Mesothelial cell of epicardium (in vitro differentiated cells): ENCODE data around the gene CHAC2. TPM values are rescaled to one million over a fixed set of nuclear protein-coding genes. Genes with fewer than 3 reads are reported as not detected.
"Not testable (repeated sequence)": the region's sequence is repeated elsewhere in the genome, so short reads cannot be mapped to it uniquely, and the experiment has no call there.

Experiments used
- DNase-seq, 2 experiments: peaks; one replicate each; pipeline ENCODE4 v3.0.0; 2021; ENCODE audit warnings: low spot score in 2 of 2; ENCODE audit not compliant: unreplicated experiment in 2 of 2
- H3K27ac Mint-ChIP-seq: 2 replicates; pipeline ENCODE4 v1.8.0; 2021; ENCODE audit warnings: mixed read lengths
- H3K27me3 Mint-ChIP-seq: 2 replicates; pipeline ENCODE4 v1.8.0; 2021; ENCODE audit warnings: low read depth, mixed read lengths
- H3K36me3 Mint-ChIP-seq: 2 replicates; pipeline ENCODE4 v1.8.0; 2021; ENCODE audit warnings: mixed read lengths
- H3K4me1 Mint-ChIP-seq: 2 replicates; pipeline ENCODE4 v1.8.0; 2021; ENCODE audit warnings: mixed read lengths
- H3K4me3 Mint-ChIP-seq: 2 replicates; pipeline ENCODE4 v1.8.0; 2021; ENCODE audit warnings: mild to moderate bottlenecking, moderate library complexity, mixed read lengths
- H3K9me3 Mint-ChIP-seq: 2 replicates; pipeline ENCODE4 v1.8.0; 2021; ENCODE audit warnings: mixed read lengths
- CTCF ChIP-seq: fragments of 200-600 bp; sonication (generic); IDR thresholded peaks from one replicate; pipeline ENCODE4 v1.5.0; 2021; ENCODE audit warnings: antibody characterized with exemption; ENCODE audit not compliant: unreplicated experiment
- total RNA-seq: library from RNA; stranded (reverse); gene quantifications from 3 replicates; pipeline ENCODE4 v1.2.1, GENCODE V29; 2021

The CHAC2 gene
- total RNA-seq, 1 donor from 2014 or later: 1.1 TPM

- TF ChIP-seq CTCF: no peak
- no peaks in the 10 kb centered on the region for H3K4me1 Mint-ChIP-seq
- no peak overlapping the region for H3K4me3 Mint-ChIP-seq
- H3K27ac Mint-ChIP-seq: no peak overlapping the region
- H3K36me3 Mint-ChIP-seq: peaks cover 21% of the 10 kb centered on the region
- DNase-seq: no peak
- no peaks in the 10 kb centered on the region for H3K9me3 Mint-ChIP-seq
- no peaks in the 10 kb centered on the region for H3K27me3 Mint-ChIP-seq
Observed at GRCh38 chr2:53819634-53820033, 52.0 kb downstream of the CHAC2 start.

- Mint-ChIP-seq H3K9me3 (no peaks in the 10 kb centered on the region), H3K27me3 (no peaks in the 10 kb centered on the region), H3K4me1 (no peaks in the 10 kb centered on the region), H3K4me3 (no peak overlapping the region), H3K36me3 (peaks cover 20% of the 10 kb centered on the region), H3K27ac (no peak overlapping the region)
- no peak for TF ChIP-seq CTCF
- DNase-seq: no peak
Observed at GRCh38 chr2:53820048-53820447, 52.4 kb downstream of the CHAC2 start.

GRCh38 chr2:53820711-53821110 lies 53.1 kb downstream of the CHAC2 start:
- Mint-ChIP-seq H3K27me3 (no peaks in the 10 kb centered on the region), H3K27ac (no peak overlapping the region), H3K4me3 (no peak overlapping the region), H3K9me3 (no peaks in the 10 kb centered on the region), H3K36me3 (peaks cover 14% of the 10 kb centered on the region), H3K4me1 (no peaks in the 10 kb centered on the region)
- no peak for TF ChIP-seq CTCF
- DNase-seq: no peak

- Mint-ChIP-seq H3K4me3 (no peak overlapping the region), H3K9me3 (no peaks in the 10 kb centered on the region), H3K27ac (no peak overlapping the region), H3K27me3 (no peaks in the 10 kb centered on the region), H3K4me1 (peaks cover 2% of the 10 kb centered on the region), H3K36me3 (peaks cover 11% of the 10 kb centered on the region)
- TF ChIP-seq CTCF: no peak
- no peak for DNase-seq
Observed at GRCh38 chr2:53821810-53822209, 54.2 kb downstream of the CHAC2 start.

GRCh38 chr2:53823639-53824038 lies 56.0 kb downstream of the CHAC2 start:
- not testable (repeated sequence) for H3K27ac Mint-ChIP-seq, H3K27me3 Mint-ChIP-seq, H3K4me3 Mint-ChIP-seq, DNase-seq, H3K36me3 Mint-ChIP-seq, H3K4me1 Mint-ChIP-seq, H3K9me3 Mint-ChIP-seq

Other genes starting within 250 kb of the CHAC2 start
- gene ASB3, start 19.1 kb downstream of the CHAC2 start, total RNA-seq: 34.9 to 38.6 TPM (median 36.6 TPM) in 3 replicates
- gene ERLEC1, start 19.2 kb downstream of the CHAC2 start, total RNA-seq: 34.2 to 36.8 TPM (median 34.9 TPM) in 3 replicates
- gene GPR75, start 92.2 kb downstream of the CHAC2 start, total RNA-seq: 3.7 to 5.2 TPM (median 4.8 TPM) in 3 replicates
- gene PSME4, start 203.2 kb downstream of the CHAC2 start, total RNA-seq: 62.2 to 68.3 TPM (median 65.4 TPM) in 3 replicates